HCT116 (cell line): ENCODE data around the gene PKD2.

Experiments
- CEBPB ChIP-seq: IDR thresholded peaks from 2 replicates; pipeline ENCODE4 v1.6.1; 2012; ENCODE audit warnings: low read depth
- EGR1 ChIP-seq: IDR thresholded peaks from 2 replicates; pipeline ENCODE4 v1.6.1; 2012; ENCODE audit warnings: low read depth
- JUND ChIP-seq: IDR thresholded peaks from 2 replicates; pipeline ENCODE4 v1.6.1; 2012
- POLR2A ChIP-seq: IDR thresholded peaks from 2 replicates; pipeline ENCODE4 v1.7.0; 2011; ENCODE audit warnings: borderline replicate concordance; ENCODE audit not compliant: insufficient read depth, insufficient read length; ENCODE audit errors: extremely low read depth
- POLR2AphosphoS5 ChIP-seq: IDR thresholded peaks from 2 replicates; pipeline ENCODE4 v1.6.1; 2011; ENCODE audit warnings: mild to moderate bottlenecking, low read depth, low read length, moderate library complexity
- RAD21 ChIP-seq: IDR thresholded peaks from 2 replicates; pipeline ENCODE4 v1.6.1; 2012; ENCODE audit warnings: low read depth, mild to moderate bottlenecking
- SP1 ChIP-seq: IDR thresholded peaks from 2 replicates; pipeline ENCODE4 v1.6.1; 2012; ENCODE audit warnings: low read depth
- ZFX ChIP-seq: fragments of 450-650 bp; IDR thresholded peaks from 2 replicates; pipeline ENCODE4 v1.6.1; 2017
- ZNF274 ChIP-seq: fragments of 200-500 bp; sonication (Bioruptor generic); IDR thresholded peaks from 2 replicates; pipeline ENCODE4 v1.6.1; 2014; ENCODE audit warnings: mild to moderate bottlenecking, low read depth, low read length, inconsistent platforms
- TF ChIP-seq, protein P1 (sequence below), 3 experiments: fragments of 200-600 bp in 1 of 3; sonication (generic) in 1 of 3; IDR thresholded peaks in 2 of 3; conservative IDR thresholded peaks in 1 of 3; 2 replicates each; pipeline ENCODE4 v1.5.1; 2012 to 2017; ENCODE audit warnings: low read depth in 2 of 3, low read length in 2 of 3, antibody characterized with exemption in 1 of 3, borderline replicate concordance in 1 of 3, control low read depth in 1 of 3, mild to moderate bottlenecking in 1 of 3, mixed read lengths in 1 of 3, mixed run types in 1 of 3, moderate library complexity in 1 of 3; ENCODE audit not compliant: insufficient read depth in 1 of 3
- TF ChIP-seq, protein P2 (sequence below): IDR thresholded peaks from 2 replicates; pipeline ENCODE4 v1.6.1; 2012

DNA sequence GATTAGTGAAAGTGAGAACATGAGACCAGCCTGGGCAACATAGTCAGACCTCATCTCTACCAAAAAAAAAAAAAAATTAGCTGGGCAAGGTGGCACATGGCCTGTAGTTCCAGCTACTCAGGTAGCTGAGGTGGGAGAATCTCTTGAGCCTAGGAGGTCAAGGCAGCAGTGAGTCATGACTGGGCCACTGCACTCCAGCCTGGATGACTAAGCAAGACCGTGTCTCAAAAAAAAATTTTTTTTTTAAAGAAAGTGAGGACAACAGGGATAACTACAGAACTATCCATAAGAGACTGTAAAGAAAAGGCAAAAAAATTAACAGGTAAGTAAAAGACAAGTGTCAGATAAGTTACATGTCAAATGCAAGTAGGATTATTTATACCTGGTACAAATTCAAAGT is 45.4 kb upstream of the PKD2 start:
- TF ChIP-seq, protein P1, sequence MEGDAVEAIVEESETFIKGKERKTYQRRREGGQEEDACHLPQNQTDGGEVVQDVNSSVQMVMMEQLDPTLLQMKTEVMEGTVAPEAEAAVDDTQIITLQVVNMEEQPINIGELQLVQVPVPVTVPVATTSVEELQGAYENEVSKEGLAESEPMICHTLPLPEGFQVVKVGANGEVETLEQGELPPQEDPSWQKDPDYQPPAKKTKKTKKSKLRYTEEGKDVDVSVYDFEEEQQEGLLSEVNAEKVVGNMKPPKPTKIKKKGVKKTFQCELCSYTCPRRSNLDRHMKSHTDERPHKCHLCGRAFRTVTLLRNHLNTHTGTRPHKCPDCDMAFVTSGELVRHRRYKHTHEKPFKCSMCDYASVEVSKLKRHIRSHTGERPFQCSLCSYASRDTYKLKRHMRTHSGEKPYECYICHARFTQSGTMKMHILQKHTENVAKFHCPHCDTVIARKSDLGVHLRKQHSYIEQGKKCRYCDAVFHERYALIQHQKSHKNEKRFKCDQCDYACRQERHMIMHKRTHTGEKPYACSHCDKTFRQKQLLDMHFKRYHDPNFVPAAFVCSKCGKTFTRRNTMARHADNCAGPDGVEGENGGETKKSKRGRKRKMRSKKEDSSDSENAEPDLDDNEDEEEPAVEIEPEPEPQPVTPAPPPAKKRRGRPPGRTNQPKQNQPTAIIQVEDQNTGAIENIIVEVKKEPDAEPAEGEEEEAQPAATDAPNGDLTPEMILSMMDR (IDR thresholded peaks at IDR 0.05 in 2 of 3, conservative IDR thresholded peaks at IDR 0.05 in 1 of 3; ENCODE audit: borderline replicate concordance in 1 of 3, insufficient read depth in 1 of 3, low read depth in 2 of 3, low read length in 2 of 3): no peak
- no peak for TF ChIP-seq ZNF274
- TF ChIP-seq POLR2A: no peak
- TF ChIP-seq EGR1: no peak
- TF ChIP-seq POLR2AphosphoS5: no peak
- 0 out of 2 replicates have a peak, but pooled peaks have one; percentile 18 for TF ChIP-seq SP1
- TF ChIP-seq JUND: peak; percentile 66
- no peak for TF ChIP-seq RAD21
- TF ChIP-seq ZFX: no peak
- TF ChIP-seq CEBPB: no peak
- TF ChIP-seq, protein P2, sequence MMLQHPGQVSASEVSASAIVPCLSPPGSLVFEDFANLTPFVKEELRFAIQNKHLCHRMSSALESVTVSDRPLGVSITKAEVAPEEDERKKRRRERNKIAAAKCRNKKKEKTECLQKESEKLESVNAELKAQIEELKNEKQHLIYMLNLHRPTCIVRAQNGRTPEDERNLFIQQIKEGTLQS: no peak
